H9 (cell line): ENCODE measurements around the gene LSM4. TPM values are rescaled to one million over a fixed set of nuclear protein-coding genes. Genes with fewer than 3 reads are reported as not detected.

Source experiments
- DNase-seq: peaks from one replicate; pipeline ENCODE4 v3.0.0-alpha.2; 2017
- H2AFZ ChIP-seq: one replicate; pipeline ENCODE4 v1.6.1; 2013; ENCODE audit warnings: mild to moderate bottlenecking, low read length, control low read depth, moderate library complexity
- H2AK5ac ChIP-seq: 2 replicates; pipeline ENCODE4 v1.6.1; 2013; ENCODE audit warnings: low read length, control low read depth, mixed read lengths; ENCODE audit not compliant: insufficient read length
- H2BK120ac ChIP-seq: one replicate; pipeline ENCODE4 v1.6.1; 2013; ENCODE audit warnings: low read depth, mild to moderate bottlenecking, low read length, control low read depth, inconsistent platforms; ENCODE audit not compliant: poor library complexity, severe bottlenecking
- H2BK12ac ChIP-seq: 2 replicates; pipeline ENCODE4 v1.6.1; 2013; ENCODE audit warnings: low read length, control low read depth, mixed read lengths, low read depth; ENCODE audit not compliant: insufficient read length
- H2BK15ac ChIP-seq: 2 replicates; pipeline ENCODE4 v1.6.1; 2013; ENCODE audit warnings: low read depth, low read length, control low read depth
- H2BK20ac ChIP-seq: one replicate; pipeline ENCODE4 v1.6.1; 2013; ENCODE audit warnings: low read depth, mild to moderate bottlenecking, low read length, control low read depth, inconsistent platforms; ENCODE audit not compliant: poor library complexity, severe bottlenecking
- H2BK5ac ChIP-seq: 2 replicates; pipeline ENCODE4 v1.6.1; 2013; ENCODE audit warnings: low read length, control low read depth, mixed read lengths; ENCODE audit not compliant: insufficient read length
- H3K14ac ChIP-seq: 2 replicates; pipeline ENCODE4 v1.6.1; 2013; ENCODE audit warnings: low read length, control low read depth; ENCODE audit not compliant: insufficient read depth
- H3K18ac ChIP-seq: 2 replicates; pipeline ENCODE4 v1.6.1; 2013; ENCODE audit warnings: low read depth, mild to moderate bottlenecking, mixed read lengths, low read length, control low read depth; ENCODE audit not compliant: insufficient read length
- H3K23ac ChIP-seq: 2 replicates; pipeline ENCODE4 v1.6.1; 2013; ENCODE audit warnings: low read length, control low read depth, mixed read lengths, low read depth; ENCODE audit not compliant: insufficient read length
- H3K23me2 ChIP-seq: 2 replicates; pipeline ENCODE4 v1.6.1; 2013; ENCODE audit warnings: low read depth, mild to moderate bottlenecking, mixed read lengths, low read length, control low read depth; ENCODE audit not compliant: insufficient read length, poor library complexity, severe bottlenecking
- H3K27ac ChIP-seq: 2 replicates; pipeline ENCODE4 v1.5.1; 2013; ENCODE audit warnings: low read length, control low read depth, mixed read lengths, low read depth; ENCODE audit not compliant: insufficient read length
- H3K27me3 ChIP-seq: 2 replicates; pipeline ENCODE4 v1.6.1; 2013; ENCODE audit warnings: low read length, control low read depth, inconsistent platforms; ENCODE audit not compliant: insufficient read depth
- H3K4ac ChIP-seq: 2 replicates; pipeline ENCODE4 v1.6.1; 2013; ENCODE audit warnings: low read depth, mild to moderate bottlenecking, control low read depth, inconsistent platforms, low read length, moderate library complexity
- H3K4me1 ChIP-seq: 2 replicates; pipeline ENCODE4 v1.6.1; 2013; ENCODE audit warnings: low read length, control low read depth, inconsistent platforms; ENCODE audit not compliant: insufficient read depth
- H3K4me2 ChIP-seq: 2 replicates; pipeline ENCODE4 v1.6.1; 2013; ENCODE audit warnings: low read length, control low read depth, mixed read lengths; ENCODE audit not compliant: insufficient read length, insufficient read depth
- H3K56ac ChIP-seq: 2 replicates; pipeline ENCODE4 v1.6.1; 2013; ENCODE audit warnings: low read depth, mild to moderate bottlenecking, mixed read lengths, low read length, control low read depth; ENCODE audit not compliant: insufficient read length
- H3K79me1 ChIP-seq: 2 replicates; pipeline ENCODE4 v1.6.1; 2013; ENCODE audit warnings: low read depth, mild to moderate bottlenecking, moderate library complexity, low read length, control low read depth, inconsistent platforms; ENCODE audit not compliant: insufficient read depth, poor library complexity, severe bottlenecking
- H3K79me2 ChIP-seq: 2 replicates; pipeline ENCODE4 v1.6.1; 2013; ENCODE audit warnings: low read length, control low read depth, inconsistent platforms; ENCODE audit not compliant: insufficient read depth
- H3K9ac ChIP-seq: 2 replicates; pipeline ENCODE4 v1.6.1; 2013; ENCODE audit warnings: low read length, control low read depth, mixed read lengths; ENCODE audit not compliant: insufficient read length; ENCODE audit errors: extremely low read depth
- H3K9me3 ChIP-seq: one replicate; pipeline ENCODE4 v1.6.1; 2013; ENCODE audit warnings: low read depth, low read length, inconsistent platforms; ENCODE audit not compliant: control insufficient read depth
- H3T11ph ChIP-seq: one replicate; pipeline ENCODE4 v1.6.1; 2013; ENCODE audit warnings: mild to moderate bottlenecking, low read length, control low read depth, inconsistent platforms
- H4K20me1 ChIP-seq: one replicate; pipeline ENCODE4 v1.6.1; 2013; ENCODE audit not compliant: control insufficient read depth, insufficient read length, insufficient read depth
- H4K5ac ChIP-seq: 2 replicates; pipeline ENCODE4 v1.6.1; 2013; ENCODE audit warnings: low read depth, mild to moderate bottlenecking, mixed read lengths, low read length, control low read depth; ENCODE audit not compliant: insufficient read length
- H4K8ac ChIP-seq: replicated peaks from 2 replicates; pipeline ENCODE4 v1.6.1; 2013; ENCODE audit warnings: low read length, control low read depth, mixed read lengths, low read depth; ENCODE audit not compliant: insufficient read length
- H4K91ac ChIP-seq: 2 replicates; pipeline ENCODE4 v1.6.1; 2013; ENCODE audit warnings: low read depth, mild to moderate bottlenecking, moderate library complexity, mixed read lengths, low read length, control low read depth; ENCODE audit not compliant: insufficient read length
- H3K27ac Mint-ChIP-seq, 3 experiments: 2 replicates in 2 of 3; 3 replicates in 1 of 3; pipeline ENCODE4 v1.8.0; 2020 to 2021; ENCODE audit warnings: mixed read lengths in 3 of 3, mild to moderate bottlenecking in 1 of 3, moderate library complexity in 1 of 3
- H3K27me3 Mint-ChIP-seq: 2 replicates; pipeline ENCODE4 v1.8.0; 2021; ENCODE audit warnings: low read depth, mild to moderate bottlenecking, moderate library complexity, mixed read lengths
- H3K36me3 Mint-ChIP-seq, 3 experiments: 2 replicates in 2 of 3; 3 replicates in 1 of 3; pipeline ENCODE4 v1.8.0; 2020 to 2021; ENCODE audit warnings: low read depth in 3 of 3, mixed read lengths in 3 of 3; ENCODE audit not compliant: insufficient read depth in 1 of 3
- H3K4me1 Mint-ChIP-seq, 2 experiments: 2 replicates each; pipeline ENCODE4 v1.8.0; 2020; ENCODE audit warnings: mixed read lengths in 2 of 2
- H3K4me3 Mint-ChIP-seq, 2 experiments: 2 replicates in 1 of 2; 3 replicates in 1 of 2; pipeline ENCODE4 v1.8.0; 2020 to 2021; ENCODE audit warnings: mild to moderate bottlenecking in 2 of 2, mixed read lengths in 2 of 2, moderate library complexity in 1 of 2
- H3K9me3 Mint-ChIP-seq, 2 experiments: 2 replicates in 1 of 2; 3 replicates in 1 of 2; pipeline ENCODE4 v1.8.0; 2020; ENCODE audit warnings: mild to moderate bottlenecking in 2 of 2, mixed read lengths in 2 of 2, moderate library complexity in 1 of 2
- WGBS: extraction: QIAGEN DNeasy Blood & Tissue Kit; methylation state at CpG from one replicate; pipeline ENCODE4 v1.1.7; 2013; ENCODE audit warnings: missing lambda C conversion rate, low lambda C conversion rate, mixed read lengths; ENCODE audit not compliant: insufficient read length; ENCODE audit errors: extremely low coverage; 5-methylcytosine and 5-hydroxymethylcytosine counted together
- total RNA-seq: library from RNA; stranded (reverse); gene quantifications from 2 replicates; pipeline ENCODE4 v1.2.1, GENCODE V29; 2021
- TF ChIP-seq, protein P1 (sequence below): fragments of 200-600 bp; sonication (generic); conservative IDR thresholded peaks from 3 replicates; pipeline ENCODE4 v1.8.0; 2021; ENCODE audit warnings: antibody characterized with exemption, mild to moderate bottlenecking

The LSM4 gene
- total RNA-seq, 1 experiment from 2014 or later, result 342 TPM

GRCh38 chr19:18261474-18261873 is 61.4 kb downstream of the LSM4 start:
- Histone ChIP-seq H3K4me1 (no peaks in the 10 kb centered on the region), H2BK12ac (no peak overlapping the region), H2BK5ac (no peak overlapping the region), H2BK120ac (no peak overlapping the region), H3K79me1 (no peaks in the 10 kb centered on the region), H3K27me3 (no peaks in the 10 kb centered on the region), H4K20me1 (no peaks in the 10 kb centered on the region), H4K8ac (no peak overlapping the region), H3K4ac (no peak overlapping the region), H3T11ph (no peak overlapping the region), H2AK5ac (no peak overlapping the region), H3K4me2 (no peak overlapping the region), H3K9ac (no peak overlapping the region), H3K27ac (no peak overlapping the region), H3K18ac (no peak overlapping the region), H2BK20ac (no peak overlapping the region), H3K14ac (no peak overlapping the region), H2BK15ac (no peak overlapping the region), H3K23ac (no peak overlapping the region), H4K91ac (no peak overlapping the region), H3K9me3 (no peaks in the 10 kb centered on the region), H3K23me2 (no peaks in the 10 kb centered on the region), H3K56ac (no peak overlapping the region), H3K79me2 (no peaks in the 10 kb centered on the region), H2AFZ (no peak overlapping the region), H4K5ac (no peak overlapping the region)
- WGBS, result no CpG with 5 or more reads among the region's 2 CpGs
- no peaks in the 10 kb centered on the region; a peak in 2 of 5 replicates for H3K9me3 Mint-ChIP-seq
- peaks cover 13% of the 10 kb centered on the region for H3K27me3 Mint-ChIP-seq
- TF ChIP-seq, protein P1, sequence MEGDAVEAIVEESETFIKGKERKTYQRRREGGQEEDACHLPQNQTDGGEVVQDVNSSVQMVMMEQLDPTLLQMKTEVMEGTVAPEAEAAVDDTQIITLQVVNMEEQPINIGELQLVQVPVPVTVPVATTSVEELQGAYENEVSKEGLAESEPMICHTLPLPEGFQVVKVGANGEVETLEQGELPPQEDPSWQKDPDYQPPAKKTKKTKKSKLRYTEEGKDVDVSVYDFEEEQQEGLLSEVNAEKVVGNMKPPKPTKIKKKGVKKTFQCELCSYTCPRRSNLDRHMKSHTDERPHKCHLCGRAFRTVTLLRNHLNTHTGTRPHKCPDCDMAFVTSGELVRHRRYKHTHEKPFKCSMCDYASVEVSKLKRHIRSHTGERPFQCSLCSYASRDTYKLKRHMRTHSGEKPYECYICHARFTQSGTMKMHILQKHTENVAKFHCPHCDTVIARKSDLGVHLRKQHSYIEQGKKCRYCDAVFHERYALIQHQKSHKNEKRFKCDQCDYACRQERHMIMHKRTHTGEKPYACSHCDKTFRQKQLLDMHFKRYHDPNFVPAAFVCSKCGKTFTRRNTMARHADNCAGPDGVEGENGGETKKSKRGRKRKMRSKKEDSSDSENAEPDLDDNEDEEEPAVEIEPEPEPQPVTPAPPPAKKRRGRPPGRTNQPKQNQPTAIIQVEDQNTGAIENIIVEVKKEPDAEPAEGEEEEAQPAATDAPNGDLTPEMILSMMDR, result no peak
- DNase-seq, result no peak
- H3K36me3 Mint-ChIP-seq, result peaks cover 2 to 8% (median 5%) of the 10 kb centered on the region in 3 experiments; a peak in 4 of 7 replicates
- no peak overlapping the region; a peak in 1 of 7 replicates for H3K27ac Mint-ChIP-seq
- H3K4me3 Mint-ChIP-seq, result no peak overlapping the region
- 0 out of 4 replicates have a peak, but pooled peaks cover 0 to 2% of the 10 kb centered on the region in 2 experiments for H3K4me1 Mint-ChIP-seq
